ENCODE results near the gene PLCD3.

The PLCD3 gene

GRCh38 chr17:45102856-45103255 lies 29.5 kb downstream of the PLCD3 start:
- no peaks in the 10 kb centered on the region for H3K79me2 ChIP-seq (ENCODE audit: insufficient read depth, low read depth)
- H3K4me1 ChIP-seq (ENCODE audit: low read depth, poor library complexity, severe bottlenecking): peaks cover 13% of the 10 kb centered on the region
- no peak overlapping the region for H3K9ac ChIP-seq
- H3K27me3 ChIP-seq (ENCODE audit: insufficient read depth, low read depth): no peaks in the 10 kb centered on the region
- no peak overlapping the region for H3K4me3 ChIP-seq (IDR thresholded peaks at IDR 0.05; ENCODE audit: insufficient read depth, low read depth, low read length)
- no peak for TF ChIP-seq CTCF (conservative IDR thresholded peaks at IDR 0.05; ENCODE audit: low read depth, low read length)
- H4K20me1 ChIP-seq (ENCODE audit: insufficient read depth): no peaks in the 10 kb centered on the region
- peaks cover 5% of the 10 kb centered on the region; the same call in 1 of the 2 replicates for H3K36me3 ChIP-seq (ENCODE audit: insufficient read depth)
- H2AFZ ChIP-seq (ENCODE audit: low read depth): no peak overlapping the region
- H3K27ac ChIP-seq: no peak overlapping the region
- no peak overlapping the region for H3K4me2 ChIP-seq

- no peak overlapping the region for H3K27ac ChIP-seq
- H4K20me1 ChIP-seq (ENCODE audit: insufficient read depth): no peaks in the 10 kb centered on the region
- H3K36me3 ChIP-seq (ENCODE audit: insufficient read depth): peaks cover 11% of the 10 kb centered on the region; the same call in 1 of the 2 replicates
- no peak overlapping the region for H3K4me2 ChIP-seq
- no peak overlapping the region for H3K9ac ChIP-seq
- H3K27me3 ChIP-seq (ENCODE audit: insufficient read depth, low read depth): no peaks in the 10 kb centered on the region
- H2AFZ ChIP-seq (ENCODE audit: low read depth): no peak overlapping the region
- H3K79me2 ChIP-seq (ENCODE audit: insufficient read depth, low read depth): no peaks in the 10 kb centered on the region
- TF ChIP-seq CTCF (conservative IDR thresholded peaks at IDR 0.05; ENCODE audit: low read depth, low read length): no peak
- H3K4me1 ChIP-seq (ENCODE audit: low read depth, poor library complexity, severe bottlenecking): peaks cover 15% of the 10 kb centered on the region
- no peak overlapping the region for H3K4me3 ChIP-seq (IDR thresholded peaks at IDR 0.05; ENCODE audit: insufficient read depth, low read depth, low read length)
These were observed 30.2 kb downstream of the PLCD3 start for GRCh38 chr17:45101883-45102811.

- Histone ChIP-seq H3K9ac (no peak overlapping the region), H3K27ac (no peak overlapping the region), H3K27me3 (ENCODE audit: insufficient read depth, low read depth) (no peaks in the 10 kb centered on the region), H3K4me2 (no peak overlapping the region), H3K36me3 (ENCODE audit: insufficient read depth) (peaks cover 13% of the 10 kb centered on the region; the same call in 1 of the 2 replicates), H3K4me1 (ENCODE audit: low read depth, poor library complexity, severe bottlenecking) (peaks cover 15% of the 10 kb centered on the region), H3K4me3 (IDR thresholded peaks at IDR 0.05; ENCODE audit: insufficient read depth, low read depth, low read length) (no peak overlapping the region), H4K20me1 (ENCODE audit: insufficient read depth) (no peaks in the 10 kb centered on the region), H2AFZ (ENCODE audit: low read depth) (no peak overlapping the region), H3K79me2 (ENCODE audit: insufficient read depth, low read depth) (no peaks in the 10 kb centered on the region)
- no peak for TF ChIP-seq CTCF (conservative IDR thresholded peaks at IDR 0.05; ENCODE audit: low read depth, low read length)
These were observed 30.8 kb downstream of the PLCD3 start for GRCh38 chr17:45101546-45101882.

- peaks cover 15% of the 10 kb centered on the region for H3K4me1 ChIP-seq (ENCODE audit: low read depth, poor library complexity, severe bottlenecking)
- no peak overlapping the region for H2AFZ ChIP-seq (ENCODE audit: low read depth)
- peak; percentile 91 for TF ChIP-seq CTCF (conservative IDR thresholded peaks at IDR 0.05; ENCODE audit: low read depth, low read length)
- no peaks in the 10 kb centered on the region for H3K27me3 ChIP-seq (ENCODE audit: insufficient read depth, low read depth)
- H3K4me2 ChIP-seq: no peak overlapping the region
- no peaks in the 10 kb centered on the region for H4K20me1 ChIP-seq (ENCODE audit: insufficient read depth)
- no peak overlapping the region for H3K9ac ChIP-seq
- peaks cover 13% of the 10 kb centered on the region; the same call in 1 of the 2 replicates for H3K36me3 ChIP-seq (ENCODE audit: insufficient read depth)
- no peak overlapping the region for H3K4me3 ChIP-seq (IDR thresholded peaks at IDR 0.05; ENCODE audit: insufficient read depth, low read depth, low read length)
- no peaks in the 10 kb centered on the region for H3K79me2 ChIP-seq (ENCODE audit: insufficient read depth, low read depth)
- H3K27ac ChIP-seq: no peak overlapping the region; the same call in 1 of the 2 replicates
These were observed 33.3 kb downstream of the PLCD3 start for GRCh38 chr17:45098869-45099616.
